ENCODE results near the gene SFRP4.

The SFRP4 gene

GRCh38 chr7:37930226-37930948 is 13.8 kb upstream of the SFRP4 start:
- H4K20me1 ChIP-seq = peaks cover 0 to 35% (median 6%) of the 10 kb centered on the region in 11 experiments; a peak in 9 of 22 replicates
- H3K27ac ChIP-seq = no peak overlapping the region
- no peak overlapping the region for H3K4me2 ChIP-seq
- H3K9me3 ChIP-seq (replicated peaks in 1 of 11) = peaks cover 17 to 45% (median 36%) of the 10 kb centered on the region in 11 experiments
- TF ChIP-seq Cebpa-rat (IDR thresholded peaks at IDR 0.05) = no peak
- no peak overlapping the region for H3K9ac ChIP-seq
- peaks cover 9 to 60% (median 36%) of the 10 kb centered on the region in 11 experiments; a peak in 21 of 22 replicates for H3K36me3 ChIP-seq
- H3K27me3 ChIP-seq = no peaks in the 10 kb centered on the region
- H3K4me1 ChIP-seq = peaks cover 0 to 18% (median 15%) of the 10 kb centered on the region in 10 experiments; a peak in 17 of 20 replicates
- no peak overlapping the region for H3K4me3 ChIP-seq

- Histone ChIP-seq H3K9ac (no peak overlapping the region), H3K27me3 (no peaks in the 10 kb centered on the region), H3K4me3 (no peak overlapping the region), H4K20me1 (peaks cover 0 to 36% (median 6%) of the 10 kb centered on the region in 11 experiments; a peak in 9 of 22 replicates), H3K4me2 (no peak overlapping the region), H3K36me3 (peaks cover 17 to 67% (median 46%) of the 10 kb centered on the region in 11 experiments; a peak in 21 of 22 replicates), H3K9me3 (replicated peaks in 1 of 11) (peaks cover 21 to 45% (median 36%) of the 10 kb centered on the region in 11 experiments), H3K27ac (no peak overlapping the region), H3K4me1 (peaks cover 0 to 18% (median 15%) of the 10 kb centered on the region in 10 experiments; a peak in 17 of 20 replicates)
- TF ChIP-seq Cebpa-rat (IDR thresholded peaks at IDR 0.05) = no peak
These were observed 12.3 kb upstream of the SFRP4 start for GRCh38 chr7:37928878-37929277.

- peaks cover 0 to 46% (median 6%) of the 10 kb centered on the region in 11 experiments; a peak in 9 of 22 replicates for H4K20me1 ChIP-seq
- peaks cover 17 to 73% (median 51%) of the 10 kb centered on the region in 11 experiments; a peak in 21 of 22 replicates for H3K36me3 ChIP-seq
- no peaks in the 10 kb centered on the region for H3K27me3 ChIP-seq
- no peak overlapping the region for H3K27ac ChIP-seq
- H3K4me1 ChIP-seq = peaks cover 3 to 20% (median 15%) of the 10 kb centered on the region in 10 experiments; a peak in 18 of 20 replicates
- peak overlapping the region in 10 of 11 experiments; percentile 5 to 62 (median 36); a peak in 15 of 22 replicates for H3K4me2 ChIP-seq
- H3K9me3 ChIP-seq (replicated peaks in 1 of 11) = peaks cover 18 to 40% (median 37%) of the 10 kb centered on the region in 11 experiments
- H3K4me3 ChIP-seq = no peak overlapping the region
- TF ChIP-seq Cebpa-rat (IDR thresholded peaks at IDR 0.05) = peak in 7 of 11 experiments; percentile 16 to 83 (median 65); a peak in 8 of 22 replicates
- H3K9ac ChIP-seq = no peak overlapping the region
These were observed 11.3 kb upstream of the SFRP4 start for GRCh38 chr7:37927773-37928444.

GRCh38 chr7:37925620-37926019 is 9.0 kb upstream of the SFRP4 start:
- H3K4me2 ChIP-seq = no peak overlapping the region

GRCh38 chr7:37924491-37925041 is 7.9 kb upstream of the SFRP4 start:
- no peak for TF ChIP-seq Cebpa-rat (IDR thresholded peaks at IDR 0.05)
- Histone ChIP-seq H3K9me3 (replicated peaks in 1 of 11) (peaks cover 18 to 40% (median 34%) of the 10 kb centered on the region in 11 experiments), H3K4me3 (no peak overlapping the region), H3K27me3 (no peaks in the 10 kb centered on the region), H3K9ac (no peak overlapping the region), H3K4me2 (no peak overlapping the region), H4K20me1 (peaks cover 0 to 51% (median 10%) of the 10 kb centered on the region in 11 experiments; a peak in 12 of 22 replicates), H3K4me1 (peaks cover 23 to 41% (median 34%) of the 10 kb centered on the region in 10 experiments), H3K27ac (no peak overlapping the region), H3K36me3 (peaks cover 9 to 52% (median 41%) of the 10 kb centered on the region in 11 experiments; a peak in 21 of 22 replicates)

More at GRCh38 chr7:37925620-37926019, 9.0 kb upstream of the SFRP4 start:
- H3K4me1 ChIP-seq = peaks cover 17 to 34% (median 29%) of the 10 kb centered on the region in 10 experiments
- peaks cover 17 to 61% (median 51%) of the 10 kb centered on the region in 11 experiments; a peak in 21 of 22 replicates for H3K36me3 ChIP-seq
- H3K4me3 ChIP-seq = no peak overlapping the region
- no peak for TF ChIP-seq Cebpa-rat (IDR thresholded peaks at IDR 0.05)
- H3K27ac ChIP-seq = no peak overlapping the region
- H3K9ac ChIP-seq = no peak overlapping the region
- H4K20me1 ChIP-seq = peaks cover 0 to 60% (median 11%) of the 10 kb centered on the region in 11 experiments; a peak in 13 of 22 replicates
- no peaks in the 10 kb centered on the region for H3K27me3 ChIP-seq
- H3K9me3 ChIP-seq (replicated peaks in 1 of 11) = peaks cover 18 to 40% (median 34%) of the 10 kb centered on the region in 11 experiments

- Histone ChIP-seq H3K27ac (no peak overlapping the region), H4K20me1 (peaks cover 0 to 49% (median 9%) of the 10 kb centered on the region in 11 experiments; a peak in 12 of 22 replicates), H3K4me2 (no peak overlapping the region), H3K4me3 (no peak overlapping the region), H3K27me3 (no peaks in the 10 kb centered on the region), H3K36me3 (peaks cover 9 to 52% (median 41%) of the 10 kb centered on the region in 11 experiments; a peak in 21 of 22 replicates), H3K9me3 (replicated peaks in 1 of 11) (peaks cover 18 to 40% (median 34%) of the 10 kb centered on the region in 11 experiments), H3K4me1 (peaks cover 23 to 41% (median 34%) of the 10 kb centered on the region in 10 experiments), H3K9ac (no peak overlapping the region)
- TF ChIP-seq Cebpa-rat (IDR thresholded peaks at IDR 0.05) = no peak
These were observed 7.4 kb upstream of the SFRP4 start for GRCh38 chr7:37923996-37924395.

GRCh38 chr7:37921876-37922275 is 5.3 kb upstream of the SFRP4 start:
- Histone ChIP-seq H3K9me3 (replicated peaks in 1 of 11) (peaks cover 18 to 40% (median 34%) of the 10 kb centered on the region in 11 experiments), H3K9ac (peak overlapping the region in 10 of 11 experiments; percentile 81 to 94 (median 90); a peak in 17 of 22 replicates), H3K4me2 (peak overlapping the region; percentile 81 to 96 (median 89)), H3K36me3 (peaks cover 9 to 47% (median 37%) of the 10 kb centered on the region in 11 experiments; a peak in 21 of 22 replicates), H4K20me1 (peaks cover 0 to 30% (median 7%) of the 10 kb centered on the region in 11 experiments; a peak in 12 of 22 replicates), H3K4me1 (peaks cover 17 to 31% (median 25%) of the 10 kb centered on the region in 10 experiments), H3K4me3 (peak overlapping the region; percentile 76 to 93 (median 90); a peak in 19 of 20 replicates), H3K27me3 (peaks cover 6 to 18% (median 13%) of the 10 kb centered on the region in 11 experiments), H3K27ac (peak overlapping the region in 1 of 11 experiments; percentile 93; a peak in 1 of 22 replicates)
- TF ChIP-seq Cebpa-rat (IDR thresholded peaks at IDR 0.05) = no peak
